ENCODE data around the gene THEM4.

DNA sequence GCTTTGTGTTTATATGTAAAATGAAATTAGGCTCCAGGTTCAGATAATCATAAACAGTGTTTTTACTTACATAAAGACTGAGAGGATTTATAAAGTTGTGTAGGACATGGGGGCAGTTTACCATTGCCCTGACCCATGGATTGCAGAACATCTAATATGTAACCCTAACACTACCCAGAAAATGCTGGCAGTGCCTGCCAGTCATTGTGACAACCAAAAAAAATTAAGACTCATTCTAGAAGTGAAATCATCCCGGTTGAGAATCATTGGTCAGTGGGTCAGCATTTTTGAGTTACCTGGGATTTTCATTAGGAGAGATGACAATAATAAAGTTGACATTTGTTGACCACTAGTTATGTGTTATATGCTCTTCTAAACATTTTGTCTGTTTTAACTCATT is 31.2 kb upstream of the THEM4 start:
- TF ChIP-seq EZH2 (IDR thresholded peaks at IDR 0.05; ENCODE audit: borderline replicate concordance, low read depth, low read length, poor library complexity, severe bottlenecking): no peak
- TF ChIP-seq, protein P1, sequence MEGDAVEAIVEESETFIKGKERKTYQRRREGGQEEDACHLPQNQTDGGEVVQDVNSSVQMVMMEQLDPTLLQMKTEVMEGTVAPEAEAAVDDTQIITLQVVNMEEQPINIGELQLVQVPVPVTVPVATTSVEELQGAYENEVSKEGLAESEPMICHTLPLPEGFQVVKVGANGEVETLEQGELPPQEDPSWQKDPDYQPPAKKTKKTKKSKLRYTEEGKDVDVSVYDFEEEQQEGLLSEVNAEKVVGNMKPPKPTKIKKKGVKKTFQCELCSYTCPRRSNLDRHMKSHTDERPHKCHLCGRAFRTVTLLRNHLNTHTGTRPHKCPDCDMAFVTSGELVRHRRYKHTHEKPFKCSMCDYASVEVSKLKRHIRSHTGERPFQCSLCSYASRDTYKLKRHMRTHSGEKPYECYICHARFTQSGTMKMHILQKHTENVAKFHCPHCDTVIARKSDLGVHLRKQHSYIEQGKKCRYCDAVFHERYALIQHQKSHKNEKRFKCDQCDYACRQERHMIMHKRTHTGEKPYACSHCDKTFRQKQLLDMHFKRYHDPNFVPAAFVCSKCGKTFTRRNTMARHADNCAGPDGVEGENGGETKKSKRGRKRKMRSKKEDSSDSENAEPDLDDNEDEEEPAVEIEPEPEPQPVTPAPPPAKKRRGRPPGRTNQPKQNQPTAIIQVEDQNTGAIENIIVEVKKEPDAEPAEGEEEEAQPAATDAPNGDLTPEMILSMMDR (conservative IDR thresholded peaks at IDR 0.05; ENCODE audit: low read depth, low read length): no peak

Data from A673 (cell line).